ENCODE data around the gene ATG9B.

GRCh38 chr7:150981644-150982043, 42.6 kb downstream of the ATG9B start:
- no peak for TF ChIP-seq CTCF (IDR thresholded peaks at IDR 0.05; ENCODE audit: low read length)
- no peak for TF ChIP-seq EZH2phosphoT487 (IDR thresholded peaks at IDR 0.05; ENCODE audit: low read length)
- TF ChIP-seq EZH2 (optimal IDR thresholded peaks at IDR 0.05; ENCODE audit: low read depth, low read length) = no peak

Data from MM.1S (cell line).